BE2C (cell line): ENCODE results near the gene SMIM14.

Experiments used
- DNase-seq: peaks from one replicate; pipeline ENCODE4 v3.0.0-alpha.2; 2020
- H3K27me3 ChIP-seq: fragments of 250-450 bp; sonication (Bioruptor Pico); 2 replicates; pipeline ENCODE4 v1.5.1; 2020; ENCODE audit warnings: mild to moderate bottlenecking
- H3K36me3 ChIP-seq: fragments of 250-450 bp; sonication (Bioruptor Pico); 2 replicates; pipeline ENCODE4 v1.5.1; 2020; ENCODE audit warnings: mild to moderate bottlenecking
- H3K4me1 ChIP-seq: fragments of 250-450 bp; sonication (Bioruptor Pico); 2 replicates; pipeline ENCODE4 v1.5.1; 2020
- H3K4me3 ChIP-seq: 2 replicates; pipeline ENCODE4 v1.5.1; 2011; ENCODE audit warnings: low read depth, low read length
- H3K9me3 ChIP-seq: fragments of 250-450 bp; sonication (Bioruptor Pico); 2 replicates; pipeline ENCODE4 v1.5.1; 2020
- TF ChIP-seq, protein P1 (sequence below): IDR thresholded peaks from 2 replicates; pipeline ENCODE4 v1.5.1; 2012; ENCODE audit warnings: mild to moderate bottlenecking, low read depth, low read length

SMIM14 gene

DNA sequence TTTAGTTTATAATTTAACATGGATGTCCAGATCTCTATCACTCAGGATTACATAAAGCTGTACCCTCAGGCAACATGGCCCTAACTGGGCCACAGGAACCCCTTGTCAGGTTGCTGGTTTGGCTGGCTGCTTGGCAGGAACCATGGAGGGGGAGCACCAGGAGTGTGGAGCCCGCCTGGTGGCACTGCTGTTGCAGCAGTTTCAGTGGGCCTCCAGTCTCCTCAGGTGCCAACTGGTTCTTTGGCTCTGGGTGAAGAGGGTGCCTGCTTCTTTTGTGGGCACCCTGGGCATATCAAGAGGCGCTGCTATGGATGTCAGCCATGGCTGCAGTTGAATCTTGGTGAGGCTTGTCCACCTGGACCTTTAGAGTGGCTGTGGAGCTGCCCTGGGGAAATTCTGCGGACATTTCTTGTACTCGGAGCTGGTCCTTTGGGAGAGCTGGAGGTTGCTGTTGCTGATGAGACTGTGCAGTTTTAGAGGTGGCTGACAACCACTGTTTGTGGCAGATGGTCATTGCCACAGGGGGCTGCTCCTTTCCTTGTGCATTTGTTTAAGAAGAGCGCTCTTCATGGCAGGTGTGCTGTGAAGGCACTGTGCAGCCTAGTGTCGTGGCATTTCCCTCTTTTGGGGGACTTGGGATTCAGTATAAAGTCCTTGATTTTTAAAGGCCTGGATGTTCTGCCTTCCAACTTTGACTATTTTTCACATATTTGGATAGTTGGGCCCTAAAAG, 10.3 kb upstream of the SMIM14 start:
- TF ChIP-seq, protein P1, sequence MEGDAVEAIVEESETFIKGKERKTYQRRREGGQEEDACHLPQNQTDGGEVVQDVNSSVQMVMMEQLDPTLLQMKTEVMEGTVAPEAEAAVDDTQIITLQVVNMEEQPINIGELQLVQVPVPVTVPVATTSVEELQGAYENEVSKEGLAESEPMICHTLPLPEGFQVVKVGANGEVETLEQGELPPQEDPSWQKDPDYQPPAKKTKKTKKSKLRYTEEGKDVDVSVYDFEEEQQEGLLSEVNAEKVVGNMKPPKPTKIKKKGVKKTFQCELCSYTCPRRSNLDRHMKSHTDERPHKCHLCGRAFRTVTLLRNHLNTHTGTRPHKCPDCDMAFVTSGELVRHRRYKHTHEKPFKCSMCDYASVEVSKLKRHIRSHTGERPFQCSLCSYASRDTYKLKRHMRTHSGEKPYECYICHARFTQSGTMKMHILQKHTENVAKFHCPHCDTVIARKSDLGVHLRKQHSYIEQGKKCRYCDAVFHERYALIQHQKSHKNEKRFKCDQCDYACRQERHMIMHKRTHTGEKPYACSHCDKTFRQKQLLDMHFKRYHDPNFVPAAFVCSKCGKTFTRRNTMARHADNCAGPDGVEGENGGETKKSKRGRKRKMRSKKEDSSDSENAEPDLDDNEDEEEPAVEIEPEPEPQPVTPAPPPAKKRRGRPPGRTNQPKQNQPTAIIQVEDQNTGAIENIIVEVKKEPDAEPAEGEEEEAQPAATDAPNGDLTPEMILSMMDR = no peak
- Histone ChIP-seq H3K36me3 (no peaks in the 10 kb centered on the region), H3K4me3 (no peak overlapping the region), H3K4me1 (no peaks in the 10 kb centered on the region), H3K27me3 (no peaks in the 10 kb centered on the region), H3K9me3 (no peaks in the 10 kb centered on the region)
- DNase-seq = peak; percentile 17

DNA sequence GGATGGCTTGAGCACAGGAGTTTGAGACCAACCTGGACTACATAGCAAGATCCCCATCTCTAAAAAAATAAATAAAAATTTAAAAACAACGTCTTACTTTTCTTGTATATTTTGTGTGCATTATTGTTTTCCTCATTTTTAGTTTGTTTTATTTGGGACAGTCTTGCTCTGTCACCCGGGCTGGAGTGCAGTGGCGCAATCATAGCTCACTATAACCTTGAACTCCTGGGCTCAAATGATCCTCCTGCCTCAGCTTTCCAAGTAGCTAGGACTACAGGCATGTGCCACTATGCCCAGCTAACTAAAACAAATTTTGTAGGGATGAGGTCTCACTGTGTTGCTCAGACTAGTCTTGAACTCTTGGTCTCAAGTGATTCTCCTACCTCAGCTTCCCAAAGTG, 9.5 kb upstream of the SMIM14 start:
- TF ChIP-seq, protein P1 = no peak
- no peaks in the 10 kb centered on the region for H3K27me3 ChIP-seq
- H3K9me3 ChIP-seq = no peaks in the 10 kb centered on the region
- no peaks in the 10 kb centered on the region for H3K36me3 ChIP-seq
- H3K4me3 ChIP-seq = no peak overlapping the region
- DNase-seq = no peak
- no peaks in the 10 kb centered on the region for H3K4me1 ChIP-seq

DNA sequence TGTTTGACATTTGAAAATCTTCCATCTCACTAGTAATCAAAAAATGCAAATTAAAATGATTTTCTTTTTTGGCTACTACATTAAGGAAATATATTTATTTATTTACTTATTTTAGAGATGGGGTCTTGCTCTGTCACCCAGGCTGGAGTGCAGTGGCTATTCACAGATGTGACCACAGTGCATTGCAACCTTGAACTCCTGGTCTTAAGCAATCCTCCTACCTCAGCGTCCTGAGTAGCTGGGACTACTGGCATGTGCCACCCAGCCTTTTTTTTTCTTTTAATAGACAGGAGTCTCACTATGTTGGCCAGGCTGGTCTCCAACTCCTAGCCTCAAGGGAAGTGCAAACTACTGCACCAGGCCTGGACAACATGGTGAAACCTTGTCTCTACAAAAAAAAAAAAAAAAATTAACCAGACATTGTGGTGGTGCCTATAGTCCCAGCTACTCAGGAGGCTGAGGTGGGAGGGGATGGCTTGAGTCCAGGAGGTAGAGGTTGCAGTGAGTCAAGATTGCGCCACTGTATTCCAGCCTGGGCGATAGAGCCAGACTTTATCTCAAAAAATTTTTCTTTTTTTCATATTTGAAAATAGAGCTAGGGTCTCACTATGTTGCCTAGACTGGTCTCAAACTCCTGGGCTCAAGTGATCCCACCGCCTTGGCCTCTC, 4.4 kb upstream of the SMIM14 start:
- Histone ChIP-seq H3K36me3 (no peaks in the 10 kb centered on the region), H3K9me3 (no peaks in the 10 kb centered on the region), H3K4me1 (no peaks in the 10 kb centered on the region), H3K27me3 (no peaks in the 10 kb centered on the region), H3K4me3 (no peak overlapping the region)
- no peak for DNase-seq
- TF ChIP-seq, protein P1 = no peak

DNA sequence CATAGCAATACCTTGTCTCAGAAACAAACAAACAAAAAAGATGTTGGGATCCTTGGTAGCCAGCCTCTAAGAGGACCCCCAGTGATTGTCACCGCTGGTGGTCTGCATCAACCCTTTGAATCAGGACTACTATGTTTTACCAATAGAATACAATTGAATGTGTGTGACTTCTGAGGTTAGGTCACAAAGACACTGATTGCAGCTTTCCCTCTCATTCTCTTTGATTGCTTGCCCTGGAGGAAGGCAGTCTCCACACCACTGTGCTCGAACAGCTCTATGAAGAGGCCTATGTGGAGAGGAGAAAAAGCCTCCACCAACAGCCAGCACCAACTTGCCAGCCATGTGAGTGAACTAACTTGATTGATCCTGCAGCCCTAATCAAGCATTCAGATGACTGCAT, 2.8 kb upstream of the SMIM14 start:
- Histone ChIP-seq H3K4me3 (no peak overlapping the region), H3K27me3 (no peaks in the 10 kb centered on the region), H3K4me1 (no peaks in the 10 kb centered on the region), H3K9me3 (no peaks in the 10 kb centered on the region), H3K36me3 (no peaks in the 10 kb centered on the region)
- DNase-seq = no peak
- TF ChIP-seq, protein P1 = no peak

DNA sequence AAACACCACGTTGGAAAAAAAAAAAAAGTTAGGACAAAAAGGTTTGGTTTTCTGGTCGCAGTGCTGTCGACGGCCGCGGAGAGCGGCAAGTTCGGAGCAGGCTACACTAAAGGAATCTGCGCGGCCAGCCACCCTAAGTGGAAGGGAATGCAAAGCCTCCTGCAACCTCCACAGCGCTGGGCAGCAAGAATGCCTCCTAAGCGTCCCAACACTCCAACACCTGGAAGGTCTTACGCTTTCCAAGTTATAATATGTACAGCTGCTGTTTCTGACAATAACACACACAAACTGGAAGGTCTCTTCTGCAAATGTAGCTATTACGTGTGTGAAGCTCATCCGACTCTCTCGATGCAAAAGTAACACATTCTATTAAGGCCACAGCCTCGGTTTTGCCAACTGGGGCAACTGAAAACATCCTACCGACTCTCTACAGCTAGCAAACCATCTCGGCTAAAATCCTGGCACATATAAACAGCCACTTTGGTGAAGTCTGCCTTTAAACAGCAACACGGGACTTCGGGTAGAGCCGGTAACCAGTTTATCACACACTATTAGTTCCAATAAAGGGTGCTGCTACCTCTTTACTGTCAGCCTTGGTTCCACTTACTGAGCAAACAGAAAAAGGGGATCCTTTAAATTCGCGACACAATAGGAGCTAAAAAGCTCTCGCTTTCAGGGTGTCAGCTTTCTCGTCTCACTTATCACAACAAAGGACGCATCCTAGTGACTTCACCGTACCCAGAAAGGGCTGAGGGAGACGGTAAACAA, 895 bp downstream of the SMIM14 start:
- TF ChIP-seq, protein P1 = no peak
- no peaks in the 10 kb centered on the region for H3K4me1 ChIP-seq
- peak; percentile 38 for DNase-seq
- no peaks in the 10 kb centered on the region for H3K9me3 ChIP-seq
- no peaks in the 10 kb centered on the region for H3K36me3 ChIP-seq
- H3K4me3 ChIP-seq = peak overlapping the region; percentile 96
- no peaks in the 10 kb centered on the region for H3K27me3 ChIP-seq
